ENCODE data around the gene ANXA5.

DNA sequence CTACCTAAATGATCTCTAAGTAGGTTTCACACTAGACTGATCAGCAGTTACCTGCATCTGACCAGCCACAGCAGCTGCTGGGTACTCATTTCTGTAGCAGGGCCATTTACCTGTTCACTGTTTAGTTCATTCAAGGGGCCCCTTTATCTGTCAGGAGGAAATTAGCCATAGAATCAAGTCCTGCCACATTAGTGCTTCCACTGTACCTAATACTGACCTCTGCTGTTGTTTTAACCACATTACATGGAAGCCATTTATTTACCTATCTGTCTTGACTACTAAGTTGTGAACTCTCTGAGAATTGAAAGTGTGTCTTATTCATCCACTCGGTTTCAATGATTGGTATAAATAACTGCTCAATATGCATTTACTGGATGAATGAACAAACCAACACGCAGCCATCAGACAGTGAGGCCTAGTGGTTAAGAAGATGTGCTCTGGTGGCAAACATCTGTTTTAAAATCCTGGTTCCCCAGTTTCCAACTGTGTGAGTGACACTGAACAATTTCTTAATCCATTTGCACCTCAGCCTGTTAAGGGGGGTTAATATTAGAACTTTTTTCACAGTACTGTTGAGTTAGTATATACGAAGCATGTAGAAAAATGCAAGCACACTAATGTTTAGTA, 30.0 kb upstream of the ANXA5 start:
- TF ChIP-seq, protein P1, sequence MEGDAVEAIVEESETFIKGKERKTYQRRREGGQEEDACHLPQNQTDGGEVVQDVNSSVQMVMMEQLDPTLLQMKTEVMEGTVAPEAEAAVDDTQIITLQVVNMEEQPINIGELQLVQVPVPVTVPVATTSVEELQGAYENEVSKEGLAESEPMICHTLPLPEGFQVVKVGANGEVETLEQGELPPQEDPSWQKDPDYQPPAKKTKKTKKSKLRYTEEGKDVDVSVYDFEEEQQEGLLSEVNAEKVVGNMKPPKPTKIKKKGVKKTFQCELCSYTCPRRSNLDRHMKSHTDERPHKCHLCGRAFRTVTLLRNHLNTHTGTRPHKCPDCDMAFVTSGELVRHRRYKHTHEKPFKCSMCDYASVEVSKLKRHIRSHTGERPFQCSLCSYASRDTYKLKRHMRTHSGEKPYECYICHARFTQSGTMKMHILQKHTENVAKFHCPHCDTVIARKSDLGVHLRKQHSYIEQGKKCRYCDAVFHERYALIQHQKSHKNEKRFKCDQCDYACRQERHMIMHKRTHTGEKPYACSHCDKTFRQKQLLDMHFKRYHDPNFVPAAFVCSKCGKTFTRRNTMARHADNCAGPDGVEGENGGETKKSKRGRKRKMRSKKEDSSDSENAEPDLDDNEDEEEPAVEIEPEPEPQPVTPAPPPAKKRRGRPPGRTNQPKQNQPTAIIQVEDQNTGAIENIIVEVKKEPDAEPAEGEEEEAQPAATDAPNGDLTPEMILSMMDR (IDR thresholded peaks at IDR 0.05; ENCODE audit: low read depth, low read length): peak; percentile 37
- no peak for TF ChIP-seq POLR2A (IDR thresholded peaks at IDR 0.05; ENCODE audit: extremely low read depth, insufficient read length)

Measured in NB4 (cell line).